ENCODE data around the gene NEO1. TPM values are rescaled to one million over a fixed set of nuclear protein-coding genes. Genes with fewer than 3 reads are reported as not detected.
A peak's percentile ranks its signal among the peaks of the same experiment; 100 is the strongest.

NEO1 gene
- total RNA-seq, 2 donors from 2014 or later, result 51.4 to 72.3 TPM

GRCh38 chr15:73081321-73081958 is 29.2 kb downstream of the NEO1 start:
- peak; percentile 81 for TF ChIP-seq CTCF (IDR thresholded peaks at IDR 0.05)
- no peak for DNase-seq (ENCODE audit: low spot score)
- H3K9me3 ChIP-seq, result no peaks in the 10 kb centered on the region
- H3K4me1 ChIP-seq (ENCODE audit: control insufficient read depth in 1 of 2, low read depth in 2 of 2), result peaks cover 9 to 44% of the 10 kb centered on the region in 2 donors
- ATAC-seq (ENCODE audit: insufficient number of reproducible peaks, low FRiP score, low read depth), result no peak
- no peaks in the 10 kb centered on the region for H3K36me3 ChIP-seq
- H3K4me3 ChIP-seq, result no peak overlapping the region
- no peak overlapping the region for H3K27ac ChIP-seq
- H3K27me3 ChIP-seq (replicated peaks; ENCODE audit: insufficient read depth), result no peaks in the 10 kb centered on the region

GRCh38 chr15:73082812-73083211 is 30.5 kb downstream of the NEO1 start:
- DNase-seq (ENCODE audit: low spot score) (no peak), ATAC-seq (ENCODE audit: insufficient number of reproducible peaks, low FRiP score, low read depth) (no peak)
- peaks cover 5 to 33% of the 10 kb centered on the region in 2 donors for H3K4me1 ChIP-seq (ENCODE audit: control insufficient read depth in 1 of 2, low read depth in 2 of 2)
- TF ChIP-seq CTCF (IDR thresholded peaks at IDR 0.05), result no peak
- H3K4me3 ChIP-seq, result no peak overlapping the region
- H3K36me3 ChIP-seq, result no peaks in the 10 kb centered on the region
- H3K27ac ChIP-seq, result no peak overlapping the region
- H3K27me3 ChIP-seq (replicated peaks; ENCODE audit: insufficient read depth), result no peaks in the 10 kb centered on the region
- H3K9me3 ChIP-seq, result no peaks in the 10 kb centered on the region

- no peak overlapping the region for H3K27ac ChIP-seq
- TF ChIP-seq CTCF (IDR thresholded peaks at IDR 0.05), result no peak
- ATAC-seq (ENCODE audit: insufficient number of reproducible peaks, low FRiP score, low read depth) (no peak), DNase-seq (ENCODE audit: low spot score) (no peak)
- H3K27me3 ChIP-seq (replicated peaks; ENCODE audit: insufficient read depth), result no peaks in the 10 kb centered on the region
- no peaks in the 10 kb centered on the region for H3K36me3 ChIP-seq
- H3K4me3 ChIP-seq, result no peak overlapping the region
- H3K9me3 ChIP-seq, result no peaks in the 10 kb centered on the region
- H3K4me1 ChIP-seq (ENCODE audit: control insufficient read depth in 1 of 2, low read depth in 2 of 2), result peaks cover 0 to under 1% of the 10 kb centered on the region in 2 donors
These were observed 34.8 kb downstream of the NEO1 start for GRCh38 chr15:73087098-73087497.

- ATAC-seq (ENCODE audit: insufficient number of reproducible peaks, low FRiP score, low read depth), result no peak
- Histone ChIP-seq H3K4me1 (ENCODE audit: control insufficient read depth in 1 of 2, low read depth in 2 of 2) (peaks cover 0 to 5% of the 10 kb centered on the region in 2 donors), H3K4me3 (no peak overlapping the region), H3K36me3 (no peaks in the 10 kb centered on the region), H3K27ac (no peak overlapping the region), H3K9me3 (no peaks in the 10 kb centered on the region), H3K27me3 (replicated peaks; ENCODE audit: insufficient read depth) (no peaks in the 10 kb centered on the region)
- no peak for TF ChIP-seq CTCF (IDR thresholded peaks at IDR 0.05)
- DNase-seq (ENCODE audit: low spot score), result no peak
These were observed 52.8 kb downstream of the NEO1 start for GRCh38 chr15:73105064-73105463.

- TF ChIP-seq CTCF (IDR thresholded peaks at IDR 0.05), result no peak
- H3K27me3 ChIP-seq (replicated peaks; ENCODE audit: insufficient read depth), result no peaks in the 10 kb centered on the region
- no peak overlapping the region for H3K4me3 ChIP-seq
- no peaks in the 10 kb centered on the region for H3K36me3 ChIP-seq
- no peaks in the 10 kb centered on the region for H3K4me1 ChIP-seq (ENCODE audit: control insufficient read depth in 1 of 2, low read depth in 2 of 2)
- H3K27ac ChIP-seq, result no peak overlapping the region
- DNase-seq (ENCODE audit: low spot score) (no peak), ATAC-seq (ENCODE audit: insufficient number of reproducible peaks, low FRiP score, low read depth) (no peak)
- H3K9me3 ChIP-seq, result no peaks in the 10 kb centered on the region
These were observed 56.4 kb downstream of the NEO1 start for GRCh38 chr15:73108676-73109075.

All from thoracic aorta (tissue), 2 donors.